Esophagus squamous epithelium (tissue), 5 donors: ENCODE results near the gene EIF3F. TPM values are rescaled to one million over a fixed set of nuclear protein-coding genes. Genes with fewer than 3 reads are reported as not detected.

Source experiments
- DNase-seq: peaks from one replicate; lab custom pipeline; 2025; lab: John Stamatoyannopoulos, UW
- H3K27ac ChIP-seq, 4 donors: fragments of 200-600 bp; sonication (generic); one replicate each; pipeline ENCODE4 v1.5.1; 2016 to 2019; ENCODE audit warnings: mild to moderate bottlenecking in 1 of 4
- H3K27me3 ChIP-seq, 4 donors: fragments of 200-600 bp; sonication (generic); 1 replicate in 3 of 4; 2 replicates in 1 of 4; pipeline versions ENCODE4 v1.5.1 to v1.6.0; 2017 to 2021; ENCODE audit warnings: antibody characterized with exemption in 1 of 4
- H3K36me3 ChIP-seq, 3 donors: fragments of 200-600 bp; sonication (generic); one replicate each; pipeline ENCODE4 v1.5.1; 2016 to 2019
- H3K4me1 ChIP-seq, 3 donors: fragments of 200-600 bp; sonication (generic); one replicate each; pipeline ENCODE4 v1.5.1; 2017 to 2019
- H3K4me3 ChIP-seq, 4 donors: fragments of 200-600 bp; sonication (generic); 1 replicate in 3 of 4; 2 replicates in 1 of 4; pipeline ENCODE4 v1.5.1; 2016 to 2019; ENCODE audit warnings: mild to moderate bottlenecking in 2 of 4, moderate library complexity in 1 of 4
- H3K9me3 ChIP-seq, 3 donors: fragments of 200-600 bp; sonication (generic); one replicate each; pipeline ENCODE4 v1.5.1; 2016 to 2019
- CTCF ChIP-seq, 6 experiments: fragments of 450-650 bp in 4 of 6; fragments of 200-600 bp in 2 of 6; sonication (generic) in 2 of 6; IDR thresholded peaks; one replicate each; pipeline ENCODE4 v1.5.1; 2016 to 2019; ENCODE audit warnings: antibody characterized with exemption in 6 of 6, mild to moderate bottlenecking in 4 of 6, moderate library complexity in 4 of 6
- POLR2A ChIP-seq, 4 donors: fragments of 450-650 bp; IDR thresholded peaks; one replicate each; pipeline ENCODE4 v1.6.1; 2017; ENCODE audit warnings: antibody characterized with exemption in 4 of 4, mild to moderate bottlenecking in 4 of 4, moderate library complexity in 3 of 4
- WGBS, 2 donors: methylation state at CpG; one replicate each; pipeline ENCODE4 v1.1.5; 2018; 5-methylcytosine and 5-hydroxymethylcytosine counted together
- intact Hi-C: fragments of 100-400 bp; cut with DNase I; formaldehyde crosslinking; loops from one replicate; pipeline ENCODE4 v1.15.0; 2022
- total RNA-seq, 4 donors: library from RNA; depleted of rRNA; stranded (reverse); fragments of >200 nt; gene quantifications; one replicate each; pipeline ENCODE4 v1.1.0, GENCODE V29; 2016
- donor health status: DM: yes; HTN: yes; CAD: no.

The EIF3F gene
- total RNA-seq, 4 donors from 2014 or later, result 156 to 237 (median 204) TPM

GRCh38 chr11:8038811-8039529, 51.8 kb downstream of the EIF3F start:
- DNase-seq, result no peak
- Histone ChIP-seq H3K27ac (no peak overlapping the region), H3K4me1 (peaks cover 5 to 24% (median 11%) of the 10 kb centered on the region in 3 donors), H3K27me3 (peaks cover 0 to 7% (median 0%) of the 10 kb centered on the region in 4 donors), H3K9me3 (no peaks in the 10 kb centered on the region), H3K36me3 (no peaks in the 10 kb centered on the region), H3K4me3 (no peak overlapping the region)
- 78 to 85% methylated on average over 10 of the region's 12 CpGs for WGBS, 2 donors
- TF ChIP-seq CTCF (IDR thresholded peaks at IDR 0.05) (no peak), POLR2A (IDR thresholded peaks at IDR 0.05) (no peak)
- intact Hi-C loops, result no loop called here

- 76 to 94% methylated on average over 8 to 10 of the region's 10 CpGs for WGBS, 2 donors
- intact Hi-C loops, result no loop called here
- Histone ChIP-seq H3K9me3 (no peaks in the 10 kb centered on the region), H3K4me1 (peaks cover 4 to 17% (median 9%) of the 10 kb centered on the region in 3 donors), H3K27me3 (peaks cover 0 to 6% (median 0%) of the 10 kb centered on the region in 4 donors), H3K36me3 (no peaks in the 10 kb centered on the region), H3K27ac (no peak overlapping the region), H3K4me3 (no peak overlapping the region)
- TF ChIP-seq CTCF (IDR thresholded peaks at IDR 0.05) (no peak), POLR2A (IDR thresholded peaks at IDR 0.05) (no peak)
- DNase-seq, result no peak
Observed at GRCh38 chr11:8039530-8040260, 52.6 kb downstream of the EIF3F start.

GRCh38 chr11:8040261-8040920, 53.3 kb downstream of the EIF3F start:
- TF ChIP-seq POLR2A (IDR thresholded peaks at IDR 0.05) (no peak), CTCF (IDR thresholded peaks at IDR 0.05) (no peak)
- Histone ChIP-seq H3K4me3 (no peak overlapping the region), H3K4me1 (peaks cover 0 to 10% (median 4%) of the 10 kb centered on the region in 3 donors), H3K9me3 (no peaks in the 10 kb centered on the region), H3K36me3 (no peaks in the 10 kb centered on the region), H3K27me3 (peaks cover 0 to 6% (median 0%) of the 10 kb centered on the region in 4 donors), H3K27ac (no peak overlapping the region)
- no peak for DNase-seq
- intact Hi-C loops, result no loop called here
- WGBS, 2 donors, result 52 to 55% methylated on average over 2 to 4 of the region's 4 CpGs

- peaks cover 0 to 5% (median 0%) of the 10 kb centered on the region in 3 donors for H3K4me1 ChIP-seq
- intact Hi-C loops, result no loop called here
- H3K9me3 ChIP-seq, result no peaks in the 10 kb centered on the region
- H3K4me3 ChIP-seq, result no peak overlapping the region
- H3K27me3 ChIP-seq, result peaks cover 0 to 6% (median 0%) of the 10 kb centered on the region in 4 donors
- no peak for TF ChIP-seq CTCF (IDR thresholded peaks at IDR 0.05)
- TF ChIP-seq POLR2A (IDR thresholded peaks at IDR 0.05), result no peak
- no peak for DNase-seq
- H3K36me3 ChIP-seq, result no peaks in the 10 kb centered on the region
- no peak overlapping the region for H3K27ac ChIP-seq
- 70 to 100% methylated on average over 2 of the region's 2 CpGs for WGBS, 2 donors
Observed at GRCh38 chr11:8040921-8041285, 53.8 kb downstream of the EIF3F start.
